CD14-positive monocyte (primary cell): ENCODE results near the gene IMMT. TPM values are rescaled to one million over a fixed set of nuclear protein-coding genes. Genes with fewer than 3 reads are reported as not detected.

Experiments
- DNase-seq, 3 donors: peaks; one replicate each; pipeline ENCODE4 v3.0.0-alpha.2; 2011 to 2022
- H2AFZ ChIP-seq: 2 replicates; pipeline ENCODE4 v1.6.0; 2012; ENCODE audit warnings: mild to moderate bottlenecking, low read depth, low read length, inconsistent platforms; ENCODE audit not compliant: insufficient read depth, poor library complexity, severe bottlenecking
- H3K27ac ChIP-seq, 2 donors: 1 replicate in 1 of 2; 2 replicates in 1 of 2; pipeline ENCODE4 v1.5.1; 2012 to 2013; ENCODE audit warnings: low read length in 2 of 2, control low read depth in 1 of 2, inconsistent platforms in 1 of 2, low read depth in 1 of 2, mild to moderate bottlenecking in 1 of 2
- H3K27me3 ChIP-seq, 2 donors: one replicate each; pipeline versions ENCODE4 v1.6.0 to v1.6.1; 2011 to 2013; ENCODE audit warnings: low read length in 2 of 2; ENCODE audit not compliant: control insufficient read depth in 2 of 2, insufficient read depth in 2 of 2
- H3K36me3 ChIP-seq, 2 donors: replicated peaks in 1 of 2; 1 replicate in 1 of 2; 2 replicates in 1 of 2; pipeline versions ENCODE4 v1.5.1 to v1.6.1; 2012 to 2013; ENCODE audit warnings: low read length in 2 of 2, control low read depth in 1 of 2, inconsistent platforms in 1 of 2, mild to moderate bottlenecking in 1 of 2; ENCODE audit not compliant: insufficient read depth in 2 of 2, control insufficient read depth in 1 of 2
- H3K4me1 ChIP-seq, 2 donors: 1 replicate in 1 of 2; 2 replicates in 1 of 2; pipeline versions ENCODE4 v1.5.1 to v1.6.1; 2012 to 2013; ENCODE audit warnings: low read length in 2 of 2, control low read depth in 1 of 2, inconsistent platforms in 1 of 2, mild to moderate bottlenecking in 1 of 2, moderate library complexity in 1 of 2; ENCODE audit not compliant: insufficient read depth in 2 of 2, control insufficient read depth in 1 of 2
- H3K4me2 ChIP-seq: replicated peaks from 2 replicates; pipeline ENCODE3; 2012; ENCODE audit warnings: low read length, moderate library complexity, mild to moderate bottlenecking; ENCODE audit not compliant: poor library complexity, severe bottlenecking; ENCODE audit errors: extremely low read depth
- H3K4me3 ChIP-seq, 3 experiments: fragments of 200-600 bp in 1 of 3; sonication (generic) in 1 of 3; replicated peaks in 1 of 3; 1 replicate in 2 of 3; 2 replicates in 1 of 3; pipeline ENCODE4 v1.5.1; 2011 to 2013; ENCODE audit warnings: low read length in 3 of 3, mild to moderate bottlenecking in 3 of 3, control low read depth in 2 of 3, low read depth in 2 of 3, inconsistent platforms in 1 of 3, moderate library complexity in 1 of 3
- H3K79me2 ChIP-seq: 2 replicates; pipeline ENCODE4 v1.6.0; 2012; ENCODE audit warnings: mild to moderate bottlenecking, control low read depth, inconsistent platforms, low read length, moderate library complexity; ENCODE audit not compliant: insufficient read depth
- H3K9ac ChIP-seq: 2 replicates; pipeline ENCODE4 v1.6.0; 2017; ENCODE audit warnings: low read length, mild to moderate bottlenecking; ENCODE audit not compliant: insufficient read depth, poor library complexity, severe bottlenecking
- H3K9me3 ChIP-seq, 2 donors: replicated peaks in 1 of 2; 1 replicate in 1 of 2; 2 replicates in 1 of 2; pipeline versions ENCODE4 v1.5.1 to v1.6.1; 2012 to 2013; ENCODE audit warnings: low read length in 2 of 2, control low read depth in 1 of 2; ENCODE audit not compliant: control insufficient read depth in 1 of 2, insufficient read depth in 1 of 2
- H4K20me1 ChIP-seq: 2 replicates; pipeline ENCODE4 v1.6.0; 2012; ENCODE audit warnings: mild to moderate bottlenecking, low read length, control low read depth, moderate library complexity; ENCODE audit not compliant: insufficient read depth
- H3K27ac Mint-ChIP-seq, 7 donors: one replicate each; pipeline ENCODE4 v1.8.0; 2020; ENCODE audit warnings: mild to moderate bottlenecking in 7 of 7, mixed read lengths in 7 of 7, moderate library complexity in 6 of 7, inconsistent platforms in 2 of 7
- H3K27me3 Mint-ChIP-seq, 3 donors: one replicate each; pipeline ENCODE4 v1.8.0; 2021 to 2022; ENCODE audit warnings: low read depth in 3 of 3, mild to moderate bottlenecking in 3 of 3, mixed read lengths in 3 of 3, moderate library complexity in 3 of 3, inconsistent platforms in 1 of 3
- H3K36me3 Mint-ChIP-seq, 2 donors: one replicate each; pipeline ENCODE4 v1.8.0; 2020; ENCODE audit warnings: mixed read lengths in 2 of 2, inconsistent platforms in 1 of 2, mild to moderate bottlenecking in 1 of 2
- H3K4me1 Mint-ChIP-seq: one replicate; pipeline ENCODE4 v1.8.0; 2020; ENCODE audit warnings: mild to moderate bottlenecking, mixed read lengths
- H3K4me3 Mint-ChIP-seq, 2 donors: one replicate each; pipeline ENCODE4 v1.8.0; 2020; ENCODE audit warnings: mild to moderate bottlenecking in 2 of 2, mixed read lengths in 2 of 2, moderate library complexity in 1 of 2
- H3K9me3 Mint-ChIP-seq, 7 donors: one replicate each; pipeline ENCODE4 v1.8.0; 2020 to 2022; ENCODE audit warnings: mixed read lengths in 7 of 7, mild to moderate bottlenecking in 6 of 7, moderate library complexity in 6 of 7, inconsistent platforms in 2 of 7
- CTCF ChIP-seq: fragments of 200-600 bp; IDR thresholded peaks from one replicate; pipeline ENCODE4 v1.8.0; 2022; ENCODE audit warnings: antibody characterized with exemption, mild to moderate bottlenecking
- WGBS: methylation state at CpG from one replicate; pipeline ENCODE4 v1.1.5; 2013; ENCODE audit warnings: missing lambda C conversion rate; ENCODE audit not compliant: insufficient coverage; 5-methylcytosine and 5-hydroxymethylcytosine counted together
- intact Hi-C, 2 donors: fragments of 100-400 bp; cut with micrococcal nuclease; formaldehyde crosslinking; loops; one replicate each; pipeline versions ENCODE4 v1.15.0 to v1.15.1; 2023
- polyA plus RNA-seq, 3 donors: library from polyadenylated mRNA; depleted of rRNA in 1 of 3; unstranded in 2 of 3; stranded (reverse) in 1 of 3; fragments of 300-500 nt in 2 of 3; fragments of >200 nt in 1 of 3; fragmentation: Illumina TruSeq in 2 of 3; gene quantifications; 1 replicate in 2 of 3; 2 replicates in 1 of 3; pipeline ENCODE4 v1.2.3, GENCODE V29; 2012 to 2021

The IMMT gene
- polyA plus RNA-seq, 3 donors, result 24.3 to 54.0 (median 41.2) TPM

GRCh38 chr2:86202702-86203101 lies 7.4 kb upstream of the IMMT start:
- DNase-seq, result no peak
- H3K4me1 Mint-ChIP-seq, result peaks cover 9% of the 10 kb centered on the region
- Histone ChIP-seq H3K27me3 (no peaks in the 10 kb centered on the region), H4K20me1 (no peaks in the 10 kb centered on the region), H3K4me3 (no peak overlapping the region), H3K9ac (no peak overlapping the region), H3K9me3 (no peaks in the 10 kb centered on the region), H2AFZ (no peak overlapping the region), H3K4me1 (peaks cover 4 to 12% of the 10 kb centered on the region in 2 donors), H3K27ac (no peak overlapping the region), H3K79me2 (peaks cover 54% of the 10 kb centered on the region), H3K4me2 (no peak overlapping the region), H3K36me3 (peaks cover 23 to 28% of the 10 kb centered on the region in 2 donors)
- no peak for TF ChIP-seq CTCF
- no peak overlapping the region for H3K27ac Mint-ChIP-seq
- peak overlapping the region in 1 of 2 donors; percentile 24 for H3K4me3 Mint-ChIP-seq
- 40% methylated on average over 1 of the region's 9 CpGs for WGBS
- peaks cover 0 to 4% (median 1%) of the 10 kb centered on the region in 3 donors for H3K27me3 Mint-ChIP-seq
- H3K9me3 Mint-ChIP-seq, result no peaks in the 10 kb centered on the region
- peaks cover 34 to 49% of the 10 kb centered on the region in 2 donors for H3K36me3 Mint-ChIP-seq
- intact Hi-C loops, result no loop called here

- H3K4me1 ChIP-seq, result peaks cover 4 to 12% of the 10 kb centered on the region in 2 donors
- intact Hi-C loops, result no loop called here
- H3K27me3 ChIP-seq, result no peaks in the 10 kb centered on the region
- H3K4me2 ChIP-seq, result no peak overlapping the region
- H2AFZ ChIP-seq, result no peak overlapping the region
- H3K36me3 ChIP-seq, result peaks cover 19 to 24% of the 10 kb centered on the region in 2 donors
- Mint-ChIP-seq H3K36me3 (peaks cover 31 to 45% of the 10 kb centered on the region in 2 donors), H3K9me3 (no peaks in the 10 kb centered on the region), H3K27ac (no peak overlapping the region), H3K4me3 (peak overlapping the region in 1 of 2 donors; percentile 24), H3K4me1 (peaks cover 9% of the 10 kb centered on the region), H3K27me3 (peaks cover 1 to 3% (median 1%) of the 10 kb centered on the region in 3 donors)
- no peak overlapping the region for H3K27ac ChIP-seq
- no peaks in the 10 kb centered on the region for H4K20me1 ChIP-seq
- H3K79me2 ChIP-seq, result peaks cover 54% of the 10 kb centered on the region
- no CpG with 5 or more reads among the region's 2 CpGs for WGBS
- H3K4me3 ChIP-seq, result no peak overlapping the region
- H3K9ac ChIP-seq, result no peak overlapping the region
- TF ChIP-seq CTCF, result no peak
- no peaks in the 10 kb centered on the region for H3K9me3 ChIP-seq
- no peak for DNase-seq
These were observed 7.1 kb upstream of the IMMT start for GRCh38 chr2:86202336-86202692.
